GM21723 (cell line): Measurements from ENCODE around the gene DYNC1I1.

Experiments used
- ATAC-seq: cut with Tn5 transposase; IDR thresholded peaks from one replicate; pipeline ENCODE4 v1.9.1; 2021; ENCODE audit warnings: mild to moderate bottlenecking, moderate library complexity; ENCODE audit not compliant: unreplicated experiment

Gene DYNC1I1

GRCh38 chr7:96069401-96069800 lies 297.0 kb downstream of the DYNC1I1 start:
- no peak for ATAC-seq

GRCh38 chr7:96074871-96075270 lies 302.5 kb downstream of the DYNC1I1 start:
- no peak for ATAC-seq

- ATAC-seq, result peak; percentile 84
These were observed 303.4 kb downstream of the DYNC1I1 start for GRCh38 chr7:96075510-96076349.

- no peak for ATAC-seq
These were observed 304.0 kb downstream of the DYNC1I1 start for GRCh38 chr7:96076350-96076707.

- no peak for ATAC-seq
These were observed 307.7 kb downstream of the DYNC1I1 start for GRCh38 chr7:96080027-96080426.

GRCh38 chr7:96084881-96085553 lies 312.7 kb downstream of the DYNC1I1 start:
- ATAC-seq, result no peak

- no peak for ATAC-seq
These were observed 313.6 kb downstream of the DYNC1I1 start for GRCh38 chr7:96085953-96086352.

- no peak for ATAC-seq
These were observed 316.2 kb downstream of the DYNC1I1 start for GRCh38 chr7:96088579-96088978.

GRCh38 chr7:96089511-96089910 lies 317.2 kb downstream of the DYNC1I1 start:
- no peak for ATAC-seq

GRCh38 chr7:96090756-96091155 lies 318.4 kb downstream of the DYNC1I1 start:
- no peak for ATAC-seq

GRCh38 chr7:96093435-96093834 lies 321.1 kb downstream of the DYNC1I1 start:
- no peak for ATAC-seq

GRCh38 chr7:96097835-96098234 lies 325.5 kb downstream of the DYNC1I1 start:
- ATAC-seq, result no peak

GRCh38 chr7:96100737-96101136 lies 328.4 kb downstream of the DYNC1I1 start:
- ATAC-seq, result no peak

GRCh38 chr7:96102096-96102811 lies 329.9 kb downstream of the DYNC1I1 start:
- ATAC-seq, result no peak

- ATAC-seq, result no peak
These were observed 332.6 kb downstream of the DYNC1I1 start for GRCh38 chr7:96104984-96105383.

GRCh38 chr7:96111405-96111804 lies 339.1 kb downstream of the DYNC1I1 start:
- no peak for ATAC-seq

GRCh38 chr7:96114190-96114589 lies 341.8 kb downstream of the DYNC1I1 start:
- no peak for ATAC-seq

- no peak for ATAC-seq
These were observed 343.8 kb downstream of the DYNC1I1 start for GRCh38 chr7:96116173-96116572.

- no peak for ATAC-seq
These were observed 346.2 kb downstream of the DYNC1I1 start for GRCh38 chr7:96118449-96119001.

GRCh38 chr7:96120445-96121225 lies 348.3 kb downstream of the DYNC1I1 start:
- ATAC-seq, result no peak

- no peak for ATAC-seq
These were observed 349.4 kb downstream of the DYNC1I1 start for GRCh38 chr7:96121752-96122151.
